ENCODE data around the gene GUCY1A1.
"Not testable (repeated sequence)": the region's sequence is repeated elsewhere in the genome, so short reads cannot be mapped to it uniquely, and the experiment has no call there.

Gene GUCY1A1

GRCh38 chr4:155666344-155667221 is at the start of gene GUCY1A1:
GUCY1A1 (plus strand) TSS chr4:155666848; CDS start chr4:155696868, 30,020 bp downstream.
- no peak for DNase-seq (ENCODE audit: low spot score)

GRCh38 chr4:155617296-155617695 is 49.4 kb upstream of the GUCY1A1 start:
- DNase-seq (ENCODE audit: low spot score), result no peak
- no peak for FAIRE-seq

More at GRCh38 chr4:155666344-155667221, at the start of gene GUCY1A1:
- no peak for FAIRE-seq

- no peak for FAIRE-seq
- no peak for DNase-seq (ENCODE audit: low spot score)
These were observed 48.3 kb upstream of the GUCY1A1 start for GRCh38 chr4:155618183-155618838.

- FAIRE-seq (no peak), DNase-seq (ENCODE audit: low spot score) (no peak)
These were observed 46.0 kb upstream of the GUCY1A1 start for GRCh38 chr4:155620637-155621036.

- peak; percentile 78 for DNase-seq (ENCODE audit: low spot score)
- FAIRE-seq, result peak; percentile 94
These were observed 42.2 kb upstream of the GUCY1A1 start for GRCh38 chr4:155624478-155624877.

- FAIRE-seq, result no peak
These were observed 40.1 kb upstream of the GUCY1A1 start for GRCh38 chr4:155626561-155626960.

GRCh38 chr4:155629183-155629825 is 37.3 kb upstream of the GUCY1A1 start:
- peak; percentile 66 for FAIRE-seq
- DNase-seq (ENCODE audit: low spot score), result peak; percentile 74

More at GRCh38 chr4:155626561-155626960, 40.1 kb upstream of the GUCY1A1 start:
- no peak for DNase-seq (ENCODE audit: low spot score)

GRCh38 chr4:155629956-155630355 is 36.7 kb upstream of the GUCY1A1 start:
- no peak for FAIRE-seq
- DNase-seq (ENCODE audit: low spot score), result no peak

- DNase-seq (ENCODE audit: low spot score), result no peak
- no peak for FAIRE-seq
These were observed 34.3 kb upstream of the GUCY1A1 start for GRCh38 chr4:155632310-155632840.

- FAIRE-seq, result no peak
- DNase-seq (ENCODE audit: low spot score), result no peak
These were observed 28.3 kb upstream of the GUCY1A1 start for GRCh38 chr4:155638195-155638965.

GRCh38 chr4:155639704-155640523 is 26.7 kb upstream of the GUCY1A1 start:
- DNase-seq (ENCODE audit: low spot score) (no peak), FAIRE-seq (no peak)

- FAIRE-seq (no peak), DNase-seq (ENCODE audit: low spot score) (no peak)
These were observed 25.9 kb upstream of the GUCY1A1 start for GRCh38 chr4:155640751-155641150.

GRCh38 chr4:155643087-155643486 is 23.6 kb upstream of the GUCY1A1 start:
- DNase-seq (ENCODE audit: low spot score) (no peak), FAIRE-seq (no peak)

- DNase-seq (ENCODE audit: low spot score) (no peak), FAIRE-seq (no peak)
These were observed 20.6 kb upstream of the GUCY1A1 start for GRCh38 chr4:155646001-155646400.

- FAIRE-seq, result not testable (repeated sequence)
- DNase-seq (ENCODE audit: low spot score), result peak; percentile 13
These were observed 15.9 kb upstream of the GUCY1A1 start for GRCh38 chr4:155650785-155651184.

GRCh38 chr4:155653052-155653451 is 13.6 kb upstream of the GUCY1A1 start:
- DNase-seq (ENCODE audit: low spot score) (no peak), FAIRE-seq (no peak)

- no peak for DNase-seq (ENCODE audit: low spot score)
- FAIRE-seq, result no peak
These were observed 10.6 kb upstream of the GUCY1A1 start for GRCh38 chr4:155656025-155656424.

GRCh38 chr4:155657169-155657568 is 9.5 kb upstream of the GUCY1A1 start:
- DNase-seq (ENCODE audit: low spot score) (no peak), FAIRE-seq (no peak)

- no peak for FAIRE-seq
- no peak for DNase-seq (ENCODE audit: low spot score)
These were observed 8.5 kb upstream of the GUCY1A1 start for GRCh38 chr4:155657985-155658680.

Measured in RCC 7860 (cell line).